Measurements from ENCODE around the gene BRD1. TPM values are rescaled to one million over a fixed set of nuclear protein-coding genes. Genes with fewer than 3 reads are reported as not detected.
"Not testable (repeated sequence)": the region's sequence is repeated elsewhere in the genome, so short reads cannot be mapped to it uniquely, and the experiment has no call there.

The BRD1 gene
- total RNA-seq, 1 donor from 2014 or later = 23.6 TPM

DNA sequence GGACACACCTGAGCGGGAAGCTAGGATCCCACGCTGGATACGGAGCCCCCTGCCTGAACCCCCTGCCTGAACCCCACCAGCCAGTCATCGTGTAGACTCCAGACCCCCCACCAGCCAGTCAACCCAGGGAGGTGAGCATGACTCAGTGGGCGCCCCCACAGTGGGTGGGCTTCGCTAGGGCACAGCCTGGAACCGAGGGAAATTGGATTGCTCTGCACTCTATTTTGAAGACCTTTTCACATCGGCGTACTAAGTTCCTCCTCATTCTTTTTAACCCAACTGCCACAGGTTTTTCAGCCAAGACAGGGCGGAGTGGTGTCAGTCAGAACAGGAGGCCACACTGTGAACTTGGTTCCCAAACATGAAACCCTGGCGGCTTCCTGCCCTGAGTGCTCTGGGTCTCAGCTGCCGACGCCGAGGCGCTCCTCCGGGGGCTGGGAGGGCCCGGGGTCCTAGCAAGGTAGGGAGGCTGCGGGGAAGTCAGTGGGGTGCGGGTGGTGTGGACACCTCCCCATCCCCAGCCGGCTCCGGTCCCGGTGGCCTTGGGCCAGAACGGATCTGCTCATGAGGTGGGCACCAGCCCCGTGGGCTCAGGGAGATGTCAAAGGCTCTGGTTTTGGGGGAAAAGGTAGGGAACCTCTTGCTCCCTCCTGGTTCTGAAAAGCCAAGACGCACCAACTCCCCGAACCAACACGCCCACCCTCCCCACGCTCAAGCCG is 57.0 kb downstream of the BRD1 start:
- DNase-seq (ENCODE audit: low read depth in 2 of 2) = no peak

DNA sequence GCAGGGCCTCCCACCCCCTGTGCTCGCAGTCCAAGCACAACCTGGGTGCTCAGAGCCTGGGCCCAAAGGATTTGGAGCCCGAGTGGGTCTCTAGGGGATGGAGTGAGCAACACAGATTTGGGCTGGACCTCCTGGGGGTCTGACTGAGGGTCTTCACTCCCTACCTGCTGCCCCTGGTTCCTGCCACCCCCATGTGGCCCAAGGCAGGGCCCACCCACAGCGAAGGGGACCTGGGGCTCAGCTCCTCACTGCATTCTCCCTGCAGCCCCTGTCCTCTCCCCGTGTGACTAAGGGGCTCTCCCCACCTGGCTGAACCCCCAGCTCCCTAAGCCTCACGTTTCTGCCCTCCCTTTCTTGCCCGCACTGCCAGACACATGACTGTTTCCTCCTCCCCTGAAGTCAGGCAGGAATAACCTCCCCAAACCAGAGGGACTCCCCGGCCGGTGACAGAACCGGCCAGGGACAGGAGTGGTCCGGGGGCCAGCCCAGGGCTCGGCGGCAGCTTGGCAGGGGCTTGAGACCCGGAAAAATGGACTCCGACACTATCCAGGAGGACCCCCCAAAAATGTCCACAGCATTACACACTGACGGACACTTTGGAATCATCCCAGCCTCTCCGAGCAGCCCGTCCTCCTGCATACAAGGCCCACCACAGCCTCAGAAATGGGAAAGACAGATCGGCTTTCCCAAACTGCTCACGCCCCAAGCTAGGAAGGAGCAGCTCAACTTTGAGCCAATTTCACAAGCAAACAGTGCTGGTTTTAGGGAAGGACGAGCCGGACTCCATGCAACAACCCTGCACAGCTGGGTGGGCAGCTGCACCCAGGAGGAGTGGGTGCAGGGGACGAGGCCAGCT is 57.8 kb downstream of the BRD1 start:
- no peak for DNase-seq (ENCODE audit: low read depth in 2 of 2)

DNA sequence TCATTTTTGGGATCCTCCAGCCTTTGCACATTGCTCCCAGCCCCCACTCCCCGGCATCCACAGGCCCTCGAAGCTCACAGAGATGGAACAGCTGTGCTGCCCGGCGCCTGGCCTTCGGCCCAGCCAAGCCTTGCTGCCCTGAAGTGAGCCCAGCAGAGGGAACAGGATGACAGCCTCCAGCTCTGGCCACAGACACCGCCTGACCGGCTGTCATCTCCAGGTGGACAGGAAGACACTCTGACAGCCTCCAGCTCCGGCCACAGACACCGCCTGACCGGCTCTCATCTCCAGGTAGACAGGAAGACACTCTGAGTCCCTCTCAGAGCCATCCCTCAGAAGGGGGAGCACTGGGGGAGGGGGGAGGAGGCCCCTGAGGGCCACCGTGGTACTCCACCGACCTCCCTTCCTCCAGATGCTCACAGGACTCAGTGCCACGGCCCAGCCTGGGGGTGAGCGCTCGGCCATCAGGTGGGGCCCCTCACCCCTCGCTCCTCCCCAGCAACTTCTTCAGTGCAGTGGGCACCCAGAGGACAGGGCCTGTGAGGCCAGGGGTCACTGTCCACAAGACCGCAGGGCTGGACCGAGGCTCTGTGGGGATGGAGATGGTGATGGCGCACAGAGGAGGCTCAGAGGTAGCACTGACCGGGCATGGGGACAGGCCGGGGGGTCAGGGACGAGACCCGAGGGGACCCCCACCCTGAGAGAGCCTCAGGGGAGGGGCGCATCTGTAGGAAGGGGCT is 58.6 kb downstream of the BRD1 start:
- DNase-seq (ENCODE audit: low read depth in 2 of 2) = peak in 1 of 2 donors; percentile 38

DNA sequence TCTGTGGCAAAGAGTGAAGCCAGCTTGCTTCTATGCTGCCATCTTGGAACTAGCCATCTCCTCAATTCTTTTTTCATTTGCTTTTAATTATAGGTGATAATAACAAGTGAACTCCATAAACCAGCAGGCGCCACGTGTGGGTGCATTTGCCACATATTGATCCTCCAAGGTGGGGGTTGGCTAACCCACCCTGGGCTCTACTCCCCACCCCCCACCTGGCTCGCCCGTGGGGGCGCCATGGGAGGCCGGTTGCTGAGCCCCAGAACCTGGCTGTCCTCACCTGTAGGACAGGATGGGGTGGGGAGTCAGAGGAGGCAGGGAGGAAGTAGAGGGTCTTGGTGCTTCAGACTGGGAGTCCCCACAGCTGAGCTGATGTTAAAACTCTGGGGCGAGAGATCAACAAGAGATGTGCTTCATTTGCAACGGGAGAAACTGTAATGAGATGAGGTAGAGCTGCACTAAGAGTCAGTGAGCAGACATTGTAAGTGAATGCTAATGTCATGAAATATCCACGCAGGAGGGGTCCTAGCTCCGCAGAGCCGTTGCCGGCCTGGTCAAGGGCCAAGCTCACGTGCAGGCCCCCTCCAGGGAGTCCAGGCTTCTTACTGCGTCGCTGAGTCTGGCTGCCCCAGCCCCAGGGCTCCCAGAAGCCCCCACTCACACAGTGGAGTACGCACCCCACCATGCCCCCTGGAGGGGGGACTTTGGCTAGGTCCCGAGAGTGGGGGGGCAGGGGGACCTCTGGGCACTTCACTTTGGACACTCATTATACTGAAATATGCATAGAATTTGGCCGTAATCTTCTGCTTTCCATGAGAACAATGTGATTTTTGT is 59.4 kb downstream of the BRD1 start:
- no peak for DNase-seq (ENCODE audit: low read depth in 2 of 2)

DNA sequence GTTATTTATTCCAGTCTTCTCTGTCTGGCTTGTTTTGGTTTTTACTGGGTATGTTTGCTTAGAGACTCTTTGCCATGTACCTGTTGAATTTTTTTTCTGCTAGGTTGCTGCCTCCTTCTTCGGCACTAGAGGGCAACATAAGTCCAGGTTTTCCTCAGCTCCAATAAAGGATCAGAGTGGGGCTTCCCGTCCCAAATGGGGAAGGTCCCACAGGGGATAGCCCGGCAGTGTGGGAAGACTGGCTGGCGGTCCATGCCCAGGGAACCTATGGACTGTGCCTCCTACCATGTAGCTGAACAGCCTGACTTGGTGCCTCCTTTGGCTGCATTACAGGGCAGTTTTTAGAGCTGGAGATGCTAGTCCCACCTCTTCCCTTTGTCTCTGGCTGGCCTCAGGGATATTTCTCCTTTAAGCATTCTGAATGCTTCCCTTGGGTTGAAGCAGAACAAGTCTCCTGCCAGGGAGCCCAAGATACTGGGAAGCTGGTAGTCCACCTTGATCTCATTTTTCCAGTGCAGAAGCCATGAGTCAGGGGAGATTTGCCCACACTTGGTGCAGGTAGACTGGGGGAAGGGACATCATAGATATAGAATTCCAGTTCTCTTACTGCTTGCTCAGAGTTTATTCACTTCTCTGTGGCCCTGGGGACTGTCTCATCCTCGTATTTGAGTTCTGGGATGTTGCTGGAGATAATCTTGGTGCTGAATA is 60.2 kb downstream of the BRD1 start:
- peak; percentile 62 to 74 for DNase-seq (ENCODE audit: low read depth in 2 of 2)

DNA sequence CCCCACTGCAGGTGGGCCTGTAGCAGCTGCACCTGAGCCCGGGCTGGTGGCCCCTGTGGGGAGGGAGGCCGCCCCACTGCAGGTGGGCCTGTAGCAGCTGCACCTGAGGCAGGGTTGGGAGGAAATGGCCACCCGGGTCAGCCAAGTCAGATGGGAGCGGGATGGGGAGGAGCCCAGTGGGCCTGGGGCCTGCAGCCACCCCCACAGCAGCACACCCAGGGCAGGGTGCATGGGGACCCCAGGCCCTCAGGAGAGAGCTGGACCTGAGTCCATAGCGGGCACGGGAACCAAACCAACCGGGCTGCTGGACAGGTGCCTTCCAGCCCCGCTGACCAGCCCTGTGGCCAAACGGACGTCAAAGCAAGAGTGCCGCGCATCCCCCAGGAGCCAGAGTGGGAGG is 61.7 kb downstream of the BRD1 start:
- no peak for DNase-seq (ENCODE audit: low read depth in 2 of 2)

DNA sequence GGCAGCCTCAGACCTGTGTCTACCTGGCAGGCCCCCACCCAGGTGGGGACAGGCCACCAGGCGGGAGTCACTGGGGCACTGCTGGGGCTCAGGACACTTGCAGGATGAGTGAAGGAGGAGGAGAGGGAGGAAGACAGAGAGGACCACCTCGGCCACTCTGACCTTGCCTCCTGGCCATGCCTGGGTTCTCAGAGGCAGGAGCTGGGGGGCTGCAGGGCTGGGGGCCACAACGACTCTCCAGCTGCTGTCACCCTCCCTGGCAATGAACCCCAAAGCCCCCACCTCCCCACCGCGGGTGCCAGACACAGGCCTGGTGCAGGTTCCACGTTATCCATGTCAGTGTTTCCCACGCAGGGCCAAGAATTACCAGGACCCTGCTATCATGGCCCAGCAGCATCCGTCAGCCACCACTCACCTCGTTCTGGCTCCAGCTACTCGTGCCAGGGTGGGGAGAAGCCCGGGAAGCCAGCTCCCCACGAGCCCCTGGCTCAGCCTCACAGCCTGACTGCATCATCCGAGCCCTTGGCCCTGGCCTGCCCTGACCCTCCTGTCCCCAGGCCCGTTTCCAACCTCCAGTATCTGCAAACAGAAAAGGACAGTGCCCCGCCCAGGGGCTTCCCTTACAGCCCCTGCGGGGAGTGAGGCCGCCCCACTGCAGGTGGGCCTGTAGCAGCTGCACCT is 62.4 kb downstream of the BRD1 start:
- DNase-seq (ENCODE audit: low read depth in 2 of 2) = no peak

DNA sequence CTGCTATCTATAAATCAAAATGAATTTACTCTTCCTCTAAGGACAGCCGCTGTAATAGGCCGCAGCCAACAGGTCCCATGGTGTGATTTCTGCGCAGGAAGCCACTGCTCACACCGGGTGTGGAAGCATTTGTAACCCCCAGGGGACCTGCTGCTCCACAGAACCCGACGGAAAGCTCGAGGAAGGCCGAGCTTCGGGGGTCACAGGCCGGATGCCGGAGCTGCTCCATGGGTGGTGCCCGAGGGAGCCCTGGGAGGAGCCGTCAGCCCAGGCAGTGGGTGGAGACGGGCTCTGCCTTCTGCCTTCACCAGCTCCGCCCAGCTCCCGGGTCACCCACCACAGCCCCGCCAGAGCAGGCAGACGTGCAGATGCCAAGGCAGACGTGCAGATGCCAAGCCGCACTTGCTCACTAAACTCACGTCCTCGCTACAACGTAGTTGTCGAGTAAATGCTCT is 63.5 kb downstream of the BRD1 start:
- no peak for DNase-seq (ENCODE audit: low read depth in 2 of 2)

DNA sequence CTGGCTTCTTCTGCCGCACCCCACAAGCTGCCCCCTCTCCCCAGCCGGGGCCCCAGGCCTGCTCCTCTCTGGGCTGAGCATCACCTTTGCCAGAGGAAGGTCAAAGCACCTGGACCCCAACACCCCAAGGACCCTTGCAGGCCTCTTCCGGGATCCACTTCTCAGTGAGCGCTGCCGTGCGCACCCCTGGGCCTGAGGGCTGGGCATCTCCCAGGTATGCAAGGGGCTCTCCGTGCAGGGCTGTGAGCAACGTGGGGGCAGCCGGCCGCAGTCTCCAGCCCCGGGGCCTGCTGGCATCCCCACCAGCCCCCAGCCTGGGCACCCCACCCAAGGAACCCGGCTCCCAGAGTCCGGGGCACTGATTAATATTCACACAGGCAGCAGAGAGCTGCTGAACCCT is 64.0 kb downstream of the BRD1 start:
- DNase-seq (ENCODE audit: low read depth in 2 of 2) = no peak

DNA sequence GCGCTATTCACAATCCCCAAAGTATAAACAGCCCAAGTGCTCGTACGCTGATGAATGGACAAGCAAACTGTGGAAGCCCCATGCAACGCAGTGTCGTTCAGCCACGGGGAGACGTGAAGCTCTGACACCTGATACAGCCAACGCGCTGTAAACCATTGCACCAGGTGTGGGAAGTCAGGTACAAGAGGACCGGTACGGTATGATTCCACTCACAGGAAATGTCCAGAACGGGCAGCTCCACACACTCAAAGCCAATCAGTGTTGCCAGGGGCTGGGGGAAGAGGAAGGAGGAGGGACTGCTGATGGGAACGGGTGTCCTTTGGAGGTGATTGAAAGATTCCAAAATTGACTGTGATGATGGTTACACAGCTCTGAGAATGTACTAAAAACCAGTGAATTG is 64.5 kb downstream of the BRD1 start:
- DNase-seq (ENCODE audit: low read depth in 2 of 2) = no peak

DNA sequence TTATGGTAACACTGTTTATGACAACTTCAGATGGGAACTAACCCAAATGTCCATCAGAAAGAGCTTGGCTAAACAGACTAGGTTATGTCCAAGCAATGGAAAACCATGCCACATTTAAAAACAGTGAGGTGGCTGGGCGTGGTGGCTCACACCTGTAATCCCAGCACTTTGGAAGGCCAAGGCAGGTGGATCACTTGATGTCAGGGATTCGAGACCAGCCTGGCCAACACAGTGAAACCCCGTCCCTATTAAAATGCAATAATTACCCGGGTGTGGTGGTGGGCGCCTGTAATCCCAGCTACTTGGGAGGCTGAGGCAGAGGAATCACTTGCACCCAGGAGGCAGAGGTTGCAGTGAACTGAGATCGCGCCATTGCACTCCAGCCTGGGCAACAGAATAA is 65.1 kb downstream of the BRD1 start:
- not testable (repeated sequence) for DNase-seq (ENCODE audit: low read depth in 2 of 2)

DNA sequence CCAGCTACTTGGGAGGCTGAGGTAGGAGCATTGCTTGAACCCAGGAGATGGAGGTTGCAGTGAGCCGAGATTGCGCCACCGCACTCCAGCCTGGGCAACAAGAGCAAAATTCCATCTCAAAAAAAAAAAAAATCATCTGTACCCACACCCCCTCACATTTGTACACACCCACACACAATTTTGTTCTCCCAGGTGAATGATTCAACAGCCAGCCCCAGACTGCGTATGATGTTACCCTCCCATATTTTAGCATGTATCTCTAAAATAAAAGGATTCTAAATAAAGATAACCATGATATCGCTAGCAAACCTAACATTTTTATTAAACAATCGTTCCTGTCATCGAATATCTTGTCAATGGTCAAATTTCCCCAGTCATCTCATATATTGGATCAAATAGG is 65.8 kb downstream of the BRD1 start:
- no peak for DNase-seq (ENCODE audit: low read depth in 2 of 2)

DNA sequence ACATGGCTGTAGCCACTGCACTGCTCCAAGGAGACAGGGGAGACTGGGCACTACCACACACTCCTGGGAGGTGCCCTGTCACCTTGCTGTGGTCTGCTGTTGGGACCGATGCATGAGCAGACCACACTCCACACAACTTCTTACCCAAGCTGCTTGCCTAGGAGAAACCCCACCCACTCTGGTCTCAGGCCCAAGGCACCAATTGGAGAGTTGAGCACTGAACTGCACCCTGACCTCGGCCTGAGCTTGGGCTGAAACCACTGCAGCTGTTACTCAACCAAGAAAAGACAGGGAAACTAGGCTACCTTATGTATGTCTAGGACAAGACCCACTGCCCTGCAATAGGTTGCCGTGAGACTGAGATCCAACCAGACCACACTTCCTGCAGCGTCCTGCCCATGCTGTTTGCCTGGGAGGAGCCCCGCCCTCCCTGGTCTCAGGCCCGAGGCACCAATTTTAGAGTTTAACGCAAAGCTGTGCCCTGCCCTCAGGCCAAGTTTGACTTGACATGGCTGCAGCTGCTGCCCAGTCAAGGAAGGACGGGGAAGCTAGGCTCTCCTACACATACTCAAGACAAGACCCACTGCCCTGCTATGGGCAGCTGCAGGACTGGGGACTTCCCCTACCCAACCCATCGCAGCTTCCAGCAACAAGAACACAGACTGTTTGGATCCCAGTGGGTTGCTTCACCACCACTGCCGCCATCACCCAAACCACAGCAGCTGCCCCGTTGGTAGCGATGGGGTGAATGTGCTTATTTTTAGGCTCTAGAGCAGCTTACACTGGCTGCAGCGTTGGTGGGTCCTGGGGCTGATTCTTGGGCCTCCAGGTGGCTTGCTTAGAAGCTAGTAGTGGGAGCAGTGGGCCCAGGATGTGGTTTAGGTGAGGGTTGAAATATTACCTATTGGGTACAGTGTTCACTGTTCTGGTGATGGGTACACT is 66.8 kb downstream of the BRD1 start:
- no peak for DNase-seq (ENCODE audit: low read depth in 2 of 2)

DNA sequence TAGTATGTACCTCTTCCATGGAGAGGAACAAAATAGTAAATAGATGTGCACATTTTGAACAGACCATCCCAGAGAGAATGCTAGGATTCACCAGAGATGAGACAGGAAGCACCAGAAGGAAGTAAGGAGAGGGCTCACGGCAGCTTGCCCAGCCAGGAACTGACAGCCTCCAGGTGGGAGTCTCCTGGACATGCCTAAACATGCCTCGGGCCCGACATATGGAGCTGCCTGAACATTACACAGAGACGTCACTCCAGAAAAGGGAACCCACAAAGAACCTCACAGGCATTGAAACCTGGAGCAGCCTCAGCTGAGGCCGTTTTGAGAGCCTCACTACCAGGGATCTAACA is 67.4 kb downstream of the BRD1 start:
- DNase-seq (ENCODE audit: low read depth in 2 of 2) = peak in 1 of 2 donors; percentile 30

DNA sequence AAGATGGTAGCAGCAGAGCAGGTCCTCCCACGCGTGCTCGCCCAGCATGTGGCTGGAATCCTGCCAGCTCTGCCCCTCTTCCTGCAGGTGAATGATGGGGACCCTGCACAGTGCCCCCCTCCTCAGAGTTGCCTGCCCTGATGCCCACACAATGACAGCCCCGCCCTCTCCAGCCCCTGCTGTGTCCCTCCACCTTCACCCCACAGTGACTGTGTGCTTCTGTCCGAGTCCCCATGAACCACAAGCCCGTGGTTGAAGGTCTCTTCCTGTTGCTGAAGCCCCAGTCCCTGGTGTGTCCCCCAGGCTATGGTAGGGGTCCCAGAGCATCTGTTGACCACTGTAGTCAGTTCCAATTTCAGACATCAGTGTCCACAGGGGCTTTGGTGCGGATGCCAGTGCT is 71.0 kb downstream of the BRD1 start:
- no peak for DNase-seq (ENCODE audit: low read depth in 2 of 2)

DNA sequence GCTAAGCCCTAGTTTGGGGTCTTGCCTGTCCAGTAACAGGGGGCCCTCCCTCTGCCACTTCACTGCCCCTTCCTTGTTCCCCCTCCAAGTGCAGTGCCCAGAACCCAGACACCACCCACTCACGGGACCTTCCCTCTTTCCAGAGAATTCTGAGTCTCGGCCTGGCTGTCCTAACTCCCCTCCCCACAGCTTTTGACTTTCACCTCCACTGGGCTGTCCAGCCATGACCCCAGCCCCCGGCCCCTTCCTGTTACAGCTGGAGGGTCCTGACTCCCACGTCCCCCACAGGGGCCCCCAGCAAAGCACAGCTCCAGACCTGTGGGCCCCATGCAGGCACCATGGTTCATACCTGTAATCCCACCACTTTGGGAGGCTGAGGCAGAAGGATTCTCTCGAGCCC is 71.5 kb downstream of the BRD1 start:
- DNase-seq (ENCODE audit: low read depth in 2 of 2) = no peak

DNA sequence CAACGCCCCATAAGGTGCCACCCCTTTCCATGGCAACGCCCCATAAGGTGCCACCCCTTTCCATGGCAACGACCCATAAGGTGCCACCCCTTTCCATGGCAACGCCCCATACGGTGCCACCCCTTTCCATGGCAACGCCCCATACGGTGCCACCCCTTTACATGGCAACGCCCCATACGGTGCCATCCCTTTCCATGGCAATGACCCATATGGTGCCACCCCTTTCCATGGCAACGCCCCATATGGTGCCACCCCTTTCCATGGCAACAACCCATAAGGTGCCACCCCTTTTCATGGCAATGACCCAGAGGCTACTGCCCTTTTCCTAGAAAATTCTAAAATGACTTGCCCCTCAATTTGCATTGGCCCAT is 72.1 kb downstream of the BRD1 start:
- DNase-seq (ENCODE audit: low read depth in 2 of 2) = no peak

DNA sequence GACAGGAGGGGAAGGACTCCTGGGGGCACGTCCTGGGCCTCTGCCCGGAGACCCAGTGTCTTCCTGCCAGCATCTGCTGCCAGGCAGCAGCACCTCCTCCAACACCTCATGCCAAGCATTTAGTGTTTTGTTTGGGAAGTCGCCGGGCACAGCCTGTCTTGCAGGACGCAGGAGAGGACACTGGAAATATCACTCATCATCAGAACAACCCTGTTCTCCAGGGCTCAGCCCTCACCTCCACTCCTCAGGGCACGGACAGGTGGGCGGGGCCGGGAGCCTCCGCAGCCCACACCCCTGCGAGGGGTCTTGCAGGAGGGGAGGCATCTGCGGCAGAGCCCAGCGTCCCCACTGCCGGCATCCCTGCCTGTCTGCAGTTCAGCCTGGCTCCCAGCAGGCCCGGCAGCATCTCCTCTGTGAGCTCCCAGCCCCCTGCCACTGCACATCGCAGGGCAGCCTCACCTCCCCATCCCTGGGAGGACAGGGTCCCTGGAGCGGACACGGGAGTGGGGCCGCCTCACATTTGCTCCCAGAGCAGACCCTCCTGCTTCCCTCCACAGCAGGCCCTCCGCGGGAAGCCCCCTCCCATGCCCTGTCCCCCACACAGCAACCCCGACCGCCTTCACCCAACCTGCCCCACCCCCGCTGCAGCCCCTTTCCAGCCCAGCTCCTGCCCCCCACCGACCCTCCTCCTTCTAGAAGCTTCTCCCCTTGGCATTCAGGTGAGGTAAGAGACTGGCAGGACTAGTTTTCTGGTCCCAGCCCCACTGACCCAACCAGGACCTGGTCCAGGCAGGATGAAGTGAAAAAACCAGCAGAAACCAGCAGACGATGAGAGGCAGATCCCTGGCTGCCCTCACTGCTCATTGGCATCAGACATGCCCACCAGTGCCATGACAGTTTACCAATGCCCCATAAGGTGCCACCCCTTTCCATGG is 72.7 kb downstream of the BRD1 start:
- DNase-seq (ENCODE audit: low read depth in 2 of 2) = no peak
